ENCODE measurements around the gene STAB2. TPM values are rescaled to one million over a fixed set of nuclear protein-coding genes. Genes with fewer than 3 reads are reported as not detected.

The STAB2 gene
- total RNA-seq, 1 experiment from 2014 or later, result not detected

- H3K36me3 Mint-ChIP-seq (ENCODE audit: insufficient read depth, unreplicated experiment), result peaks cover 30% of the 10 kb centered on the region
- TF ChIP-seq, protein P1, sequence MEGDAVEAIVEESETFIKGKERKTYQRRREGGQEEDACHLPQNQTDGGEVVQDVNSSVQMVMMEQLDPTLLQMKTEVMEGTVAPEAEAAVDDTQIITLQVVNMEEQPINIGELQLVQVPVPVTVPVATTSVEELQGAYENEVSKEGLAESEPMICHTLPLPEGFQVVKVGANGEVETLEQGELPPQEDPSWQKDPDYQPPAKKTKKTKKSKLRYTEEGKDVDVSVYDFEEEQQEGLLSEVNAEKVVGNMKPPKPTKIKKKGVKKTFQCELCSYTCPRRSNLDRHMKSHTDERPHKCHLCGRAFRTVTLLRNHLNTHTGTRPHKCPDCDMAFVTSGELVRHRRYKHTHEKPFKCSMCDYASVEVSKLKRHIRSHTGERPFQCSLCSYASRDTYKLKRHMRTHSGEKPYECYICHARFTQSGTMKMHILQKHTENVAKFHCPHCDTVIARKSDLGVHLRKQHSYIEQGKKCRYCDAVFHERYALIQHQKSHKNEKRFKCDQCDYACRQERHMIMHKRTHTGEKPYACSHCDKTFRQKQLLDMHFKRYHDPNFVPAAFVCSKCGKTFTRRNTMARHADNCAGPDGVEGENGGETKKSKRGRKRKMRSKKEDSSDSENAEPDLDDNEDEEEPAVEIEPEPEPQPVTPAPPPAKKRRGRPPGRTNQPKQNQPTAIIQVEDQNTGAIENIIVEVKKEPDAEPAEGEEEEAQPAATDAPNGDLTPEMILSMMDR (IDR thresholded peaks at IDR 0.05; ENCODE audit: unreplicated experiment), result no peak
- H3K4me3 Mint-ChIP-seq (ENCODE audit: unreplicated experiment), result peak overlapping the region; percentile 45
- intact Hi-C loops (cut with micrococcal nuclease), result no loop called here
- no TSS peak for BruUV-seq (replicated peaks)
- no peaks in the 10 kb centered on the region for H3K27me3 Mint-ChIP-seq (ENCODE audit: insufficient read depth, unreplicated experiment)
- POLR2A ChIA-PET, result no interaction called here
- peak overlapping the region; percentile 78 for H3K27ac Mint-ChIP-seq (ENCODE audit: low read depth, unreplicated experiment)
- H3K9me3 Mint-ChIP-seq (ENCODE audit: unreplicated experiment), result no peaks in the 10 kb centered on the region
- peaks cover 47% of the 10 kb centered on the region for H3K4me1 Mint-ChIP-seq (ENCODE audit: insufficient read depth, unreplicated experiment)
- DNase-seq (ENCODE audit: unreplicated experiment), result peak; percentile 93
- CTCF ChIA-PET, result interaction anchor here (2.0 kb wide), 1 partner anchor 40 kb away, joined by 7 read pairs; the partner anchor contains the start of gene NT5DC3
Observed at GRCh38 chr12:103799857-103800771, 213.0 kb downstream of the STAB2 start.

- H3K36me3 Mint-ChIP-seq (ENCODE audit: insufficient read depth, unreplicated experiment), result peaks cover 22% of the 10 kb centered on the region
- TF ChIP-seq, protein P1 (IDR thresholded peaks at IDR 0.05; ENCODE audit: unreplicated experiment), result no peak
- no peaks in the 10 kb centered on the region for H3K27me3 Mint-ChIP-seq (ENCODE audit: insufficient read depth, unreplicated experiment)
- peaks cover 60% of the 10 kb centered on the region for H3K4me1 Mint-ChIP-seq (ENCODE audit: insufficient read depth, unreplicated experiment)
- CTCF ChIA-PET, result interaction anchor here (0.6 to 2.1 kb wide), 5 partner anchors 31 to 142 kb away, joined by 3 to 7 read pairs (median 4); partner anchors contain the start of gene NT5DC3
- intact Hi-C loops (cut with micrococcal nuclease), result no loop called here
- no peak overlapping the region for H3K4me3 Mint-ChIP-seq (ENCODE audit: unreplicated experiment)
- DNase-seq (ENCODE audit: unreplicated experiment), result peak; percentile 9
- H3K27ac Mint-ChIP-seq (ENCODE audit: low read depth, unreplicated experiment), result no peak overlapping the region
- POLR2A ChIA-PET, result interaction anchor here (1.2 kb wide), 1 partner anchor 128 kb away, joined by 4 read pairs; the partner anchor contains the start of gene HSP90B1
- BruUV-seq (replicated peaks), result no TSS peak
- H3K9me3 Mint-ChIP-seq (ENCODE audit: unreplicated experiment), result no peaks in the 10 kb centered on the region
Observed at GRCh38 chr12:103801709-103802585, 214.9 kb downstream of the STAB2 start.

- Mint-ChIP-seq H3K27me3 (ENCODE audit: insufficient read depth, unreplicated experiment) (no peaks in the 10 kb centered on the region), H3K27ac (ENCODE audit: low read depth, unreplicated experiment) (no peak overlapping the region), H3K9me3 (ENCODE audit: unreplicated experiment) (no peaks in the 10 kb centered on the region), H3K4me1 (ENCODE audit: insufficient read depth, unreplicated experiment) (peaks cover 60% of the 10 kb centered on the region), H3K4me3 (ENCODE audit: unreplicated experiment) (no peak overlapping the region), H3K36me3 (ENCODE audit: insufficient read depth, unreplicated experiment) (peaks cover 21% of the 10 kb centered on the region)
- DNase-seq (ENCODE audit: unreplicated experiment), result no peak
- ChIA-PET CTCF (interaction anchor here (1.0 to 2.1 kb wide), 2 partner anchors 31 to 68 kb away, joined by 3 to 4 read pairs; no protein-coding TSS in a partner anchor), POLR2A (interaction anchor here (1.2 kb wide), 1 partner anchor 127 kb away, joined by 4 read pairs; the partner anchor contains the start of gene HSP90B1)
- BruUV-seq (replicated peaks), result no TSS peak
- intact Hi-C loops (cut with micrococcal nuclease), result no loop called here
- TF ChIP-seq, protein P1 (IDR thresholded peaks at IDR 0.05; ENCODE audit: unreplicated experiment), result no peak
Observed at GRCh38 chr12:103802586-103802886, 215.5 kb downstream of the STAB2 start.
